HG03139 (cell line): ENCODE data around the gene S1PR3.

ENCODE experiments used
- ATAC-seq: cut with Tn5 transposase; IDR thresholded peaks from one replicate; pipeline ENCODE4 v1.9.1; 2021; ENCODE audit not compliant: unreplicated experiment

Gene S1PR3

DNA sequence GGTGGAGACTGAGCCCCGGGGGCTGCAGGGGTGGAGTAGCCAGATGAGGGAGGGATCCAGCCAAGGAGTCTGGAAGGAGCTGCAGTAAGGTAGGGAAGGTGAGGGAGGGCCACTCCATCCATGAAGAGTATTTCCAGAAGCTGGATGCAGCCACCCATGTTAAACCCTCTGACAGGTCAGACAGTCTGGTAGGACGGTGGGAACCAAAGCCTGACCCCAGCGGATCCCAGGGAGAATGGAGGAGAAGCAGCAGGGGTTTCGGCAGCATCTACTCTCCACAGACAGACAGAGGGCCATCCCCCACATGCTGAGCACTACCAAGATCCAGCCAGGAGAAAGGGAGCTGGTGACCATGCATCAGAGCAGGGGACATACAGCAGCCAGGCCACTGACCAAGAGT, 22.5 kb upstream of the S1PR3 start:
- ATAC-seq, result no peak

DNA sequence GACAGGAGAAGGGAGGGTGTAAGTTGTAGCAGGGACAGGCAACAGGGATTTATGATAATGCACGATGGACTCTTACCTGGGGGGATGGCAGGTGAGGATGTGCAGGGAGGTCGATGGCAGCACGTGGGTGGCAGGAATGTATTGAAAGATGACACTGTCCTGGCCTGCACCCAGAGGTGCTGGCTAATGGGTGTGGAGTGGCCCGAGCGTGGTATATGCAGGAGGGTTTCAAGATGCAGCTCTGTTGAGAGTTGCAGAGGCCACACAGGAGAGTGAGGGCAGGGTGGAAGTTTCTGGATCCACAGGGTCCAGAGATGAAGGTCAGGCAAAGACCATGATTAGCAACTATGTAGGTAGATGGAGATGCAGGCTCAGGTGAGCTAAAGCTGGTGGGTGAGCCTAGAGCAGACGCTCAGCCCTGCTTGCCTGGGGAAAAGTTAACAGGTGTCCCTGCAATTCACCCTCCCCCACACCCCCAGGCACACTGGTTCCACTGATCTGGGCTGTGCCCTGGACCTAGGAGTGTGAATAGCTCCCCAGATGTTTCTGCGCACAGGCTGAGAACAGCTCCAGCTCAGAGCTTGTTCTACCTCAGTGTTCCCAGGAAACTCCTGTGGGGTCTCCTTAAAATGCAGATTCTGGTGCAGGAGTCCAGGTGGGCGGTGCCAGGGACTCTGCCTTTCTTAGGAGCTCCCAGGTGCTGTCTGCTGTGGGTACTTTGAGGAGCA, 21.5 kb upstream of the S1PR3 start:
- ATAC-seq, result no peak

DNA sequence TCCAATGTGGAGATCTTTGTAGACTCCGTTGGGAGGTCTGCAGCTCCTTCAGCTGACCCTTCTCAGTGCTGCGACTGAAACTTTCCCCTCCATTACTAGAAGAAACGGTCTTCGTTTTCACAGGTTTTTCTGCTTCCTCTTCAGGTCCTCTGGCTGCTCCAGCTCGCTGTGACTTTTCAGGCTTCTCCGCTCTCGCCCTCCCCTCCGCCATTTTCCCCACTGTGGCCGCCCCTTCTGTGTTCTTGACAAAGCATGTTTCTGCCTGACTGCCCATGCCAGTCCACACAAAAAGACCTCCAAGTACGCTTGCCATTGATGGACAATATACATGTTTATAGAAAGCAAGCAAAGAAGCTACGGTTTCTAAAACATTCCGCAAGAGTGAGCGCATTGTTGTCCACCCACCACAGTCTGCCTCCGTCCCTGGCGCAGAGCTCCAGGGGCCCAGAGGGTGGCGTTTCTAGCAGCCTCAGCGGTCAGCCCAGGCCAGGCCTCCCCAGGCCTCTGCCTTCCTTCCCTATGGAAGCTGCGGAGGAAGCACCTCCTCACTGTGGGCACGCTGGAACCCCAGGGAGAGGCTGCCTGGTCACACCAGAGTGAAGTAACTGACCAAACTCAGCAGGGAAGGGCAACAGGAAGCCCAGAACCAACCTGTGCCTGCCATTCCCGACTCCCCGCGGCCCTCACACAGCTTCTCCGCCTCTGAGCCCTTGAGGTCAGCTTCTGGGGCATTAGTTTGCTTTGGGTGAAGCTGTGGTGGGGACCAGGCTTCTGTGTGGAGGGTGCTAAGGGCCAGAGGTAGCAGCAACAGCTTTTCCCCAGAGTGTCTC, 19.9 kb upstream of the S1PR3 start:
- no peak for ATAC-seq

DNA sequence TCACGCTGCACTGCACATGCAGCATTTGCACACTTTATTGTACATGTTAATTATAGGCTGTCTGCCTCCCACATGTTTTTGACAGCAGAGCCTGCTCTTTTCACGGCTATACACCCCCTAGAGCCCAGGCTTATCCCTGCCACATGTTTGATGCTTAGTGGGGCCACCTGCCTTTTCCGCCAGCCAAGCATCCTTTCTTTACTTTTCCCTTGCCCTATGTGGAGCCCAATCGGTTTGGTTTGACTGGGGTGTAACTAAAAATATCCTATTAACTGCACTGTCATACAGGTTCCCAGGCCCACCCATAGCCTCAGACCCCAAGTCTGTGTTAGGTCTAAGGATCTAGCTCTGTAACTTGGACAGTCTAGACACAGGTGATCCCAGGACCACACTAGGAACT, 18.9 kb upstream of the S1PR3 start:
- no peak for ATAC-seq

DNA sequence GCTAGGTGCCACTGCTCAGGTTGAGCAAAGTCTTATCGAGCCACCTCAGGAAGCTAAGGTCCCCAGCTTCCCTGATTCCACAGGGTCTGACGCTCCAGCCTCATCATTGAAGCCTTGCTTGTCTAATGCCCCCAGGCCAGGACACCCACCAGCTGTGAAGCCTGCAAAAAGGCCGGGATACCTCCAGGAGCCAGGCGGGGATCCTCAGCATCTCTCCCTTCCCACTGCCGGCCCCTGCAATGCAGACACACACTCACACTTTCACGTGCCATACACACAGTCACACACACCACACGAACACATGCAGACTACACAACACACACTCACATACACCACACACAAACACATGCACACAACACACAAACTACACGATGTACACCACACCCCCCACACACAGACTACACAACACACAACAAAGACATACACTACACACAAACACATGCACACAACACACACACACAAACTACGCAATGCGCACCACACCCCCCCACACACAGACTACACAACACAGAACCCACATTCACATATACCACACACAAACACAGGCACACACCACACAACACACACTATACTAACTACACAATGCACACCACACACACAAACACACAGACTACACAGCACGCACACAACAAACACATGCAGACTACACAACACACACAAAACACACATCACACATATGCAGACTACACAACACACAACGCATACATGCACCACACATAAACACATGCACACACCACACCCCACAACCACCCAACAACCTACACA, 17.8 kb upstream of the S1PR3 start:
- no peak for ATAC-seq

DNA sequence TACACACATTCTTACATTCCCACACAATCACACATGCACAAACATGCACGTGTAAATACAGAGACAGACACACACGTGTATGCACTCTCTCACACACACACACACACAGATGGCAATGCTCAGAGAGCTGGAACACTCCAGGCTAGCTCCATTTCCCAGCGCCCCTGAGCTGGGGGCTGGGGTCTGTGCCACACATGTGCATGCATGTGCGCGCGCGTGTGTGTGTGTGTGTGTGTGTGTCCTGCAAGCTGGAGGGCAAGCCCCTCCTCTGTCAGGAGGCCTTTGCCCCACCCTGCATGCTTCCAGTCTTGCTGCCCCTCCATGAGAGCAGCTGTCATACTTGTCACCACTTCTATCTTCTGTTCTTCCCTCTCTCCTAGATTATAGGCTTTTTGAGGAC, 16.6 kb upstream of the S1PR3 start:
- ATAC-seq, result no peak

DNA sequence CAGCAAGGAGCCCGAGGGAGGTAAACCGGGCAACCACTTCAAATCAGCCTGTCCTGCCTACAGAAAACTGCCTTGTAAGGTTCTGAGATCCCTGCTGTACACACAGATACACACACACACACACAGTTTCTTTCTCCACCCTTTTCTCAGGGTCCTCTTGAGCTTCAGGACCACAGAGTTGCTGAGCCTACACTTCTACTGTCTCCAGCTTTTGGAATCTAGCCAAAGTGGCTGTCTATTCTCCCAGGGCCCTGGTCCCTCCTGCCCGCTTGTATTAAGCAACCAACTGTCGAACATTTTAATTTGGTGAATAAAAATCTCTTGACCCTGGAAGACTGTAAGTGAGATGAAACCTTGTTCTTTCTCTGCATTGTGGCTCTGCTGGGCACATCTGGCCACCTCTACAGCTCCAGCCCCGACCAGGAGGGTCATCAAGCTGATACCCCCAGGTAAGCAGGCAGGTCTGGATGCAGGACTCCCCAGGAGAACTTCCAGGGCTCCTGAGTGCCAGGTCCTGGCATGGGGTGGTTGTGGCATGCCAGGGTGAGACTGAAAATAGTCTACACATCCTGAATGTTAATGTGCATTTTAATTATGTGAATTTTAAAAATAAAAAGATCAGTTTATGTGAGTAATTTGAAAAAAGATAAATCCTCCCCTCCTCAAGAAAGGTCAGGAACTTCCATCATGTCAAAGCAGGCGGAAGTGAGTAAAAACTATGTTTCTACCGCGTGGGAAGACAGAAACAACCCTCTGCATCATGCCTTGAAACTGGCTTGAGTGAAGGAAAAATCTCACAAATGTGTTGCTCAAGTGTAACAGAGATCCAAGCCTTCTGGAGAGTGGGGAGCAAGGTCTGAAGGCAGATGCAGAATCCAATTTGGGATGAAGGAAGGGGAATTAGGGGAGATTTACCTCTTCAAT, 15.0 kb upstream of the S1PR3 start:
- ATAC-seq, result no peak

DNA sequence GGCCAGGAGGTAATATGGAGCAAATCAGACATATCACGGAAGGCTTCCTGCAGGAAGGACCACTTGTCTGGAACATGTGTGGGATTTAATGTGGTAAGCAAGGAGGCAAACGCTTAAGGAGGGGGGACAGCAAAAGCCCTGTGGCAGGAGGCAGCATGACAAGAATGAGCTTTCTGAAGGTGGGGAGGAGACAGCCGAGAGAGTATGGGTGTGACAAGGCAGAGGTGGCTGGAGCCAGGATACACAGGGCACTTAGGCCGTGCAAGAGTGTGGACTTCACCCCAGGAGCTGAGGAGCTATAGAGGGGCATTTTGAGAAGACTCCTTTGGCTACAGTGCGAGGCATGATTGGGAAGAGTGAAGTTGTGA, 14.4 kb upstream of the S1PR3 start:
- no peak for ATAC-seq

DNA sequence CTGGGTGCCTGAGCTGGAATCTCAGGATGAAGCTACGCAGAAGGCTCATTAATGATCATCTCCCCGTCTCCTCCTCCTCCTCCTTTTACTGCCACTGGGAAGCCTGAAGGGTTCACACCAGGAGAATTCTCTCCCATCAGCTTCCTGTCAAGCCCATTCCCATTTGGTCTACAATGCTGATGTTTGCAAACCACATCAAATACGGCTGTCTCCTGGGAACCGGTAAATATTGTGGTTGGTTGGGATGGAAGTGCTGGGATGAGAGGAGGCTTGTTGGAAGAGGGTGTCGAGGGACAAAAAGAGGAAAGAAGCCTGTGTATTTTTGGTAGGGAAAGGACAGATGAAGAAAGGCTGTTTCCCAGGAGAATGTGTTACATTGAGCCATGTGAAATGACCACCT, 13.2 kb upstream of the S1PR3 start:
- no peak for ATAC-seq

DNA sequence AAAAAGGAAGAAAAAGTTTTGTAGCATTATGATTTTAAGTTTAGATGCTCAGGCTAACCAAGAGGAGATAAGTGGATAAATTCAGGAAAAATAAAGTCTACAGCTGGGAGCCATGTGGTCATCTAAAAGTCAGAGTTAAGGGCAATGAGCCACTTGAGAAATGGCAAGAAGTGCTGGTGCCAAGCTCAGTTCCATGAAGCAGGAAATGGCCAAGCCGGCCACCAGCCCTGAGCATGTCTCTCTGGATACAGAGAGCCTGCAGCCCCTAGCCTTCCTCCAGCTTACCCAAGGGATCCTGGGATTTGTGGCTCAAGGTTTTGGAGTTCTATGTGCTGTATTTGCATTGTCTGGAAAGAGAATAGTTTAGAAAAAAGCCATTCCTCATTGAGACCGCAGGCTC, 12.2 kb upstream of the S1PR3 start:
- no peak for ATAC-seq

DNA sequence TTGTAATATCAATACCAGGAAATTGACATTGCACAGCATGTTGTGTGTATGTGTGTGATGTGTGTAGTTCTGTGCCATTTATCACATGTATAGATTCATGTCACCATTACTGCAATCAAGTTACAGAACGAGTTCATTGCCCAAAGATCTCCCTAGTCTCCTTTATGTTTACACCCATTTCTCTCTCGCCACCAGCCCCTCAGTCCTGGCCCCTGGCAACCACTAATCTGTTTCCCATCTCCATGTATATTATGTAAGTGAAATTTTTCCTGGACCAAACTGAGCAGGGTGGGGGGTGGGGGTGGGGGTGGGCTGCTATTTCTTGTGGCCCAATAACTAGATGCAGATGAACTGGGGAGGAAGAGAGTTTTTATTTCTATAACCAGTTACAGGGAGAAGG, 11.5 kb upstream of the S1PR3 start:
- no peak for ATAC-seq

DNA sequence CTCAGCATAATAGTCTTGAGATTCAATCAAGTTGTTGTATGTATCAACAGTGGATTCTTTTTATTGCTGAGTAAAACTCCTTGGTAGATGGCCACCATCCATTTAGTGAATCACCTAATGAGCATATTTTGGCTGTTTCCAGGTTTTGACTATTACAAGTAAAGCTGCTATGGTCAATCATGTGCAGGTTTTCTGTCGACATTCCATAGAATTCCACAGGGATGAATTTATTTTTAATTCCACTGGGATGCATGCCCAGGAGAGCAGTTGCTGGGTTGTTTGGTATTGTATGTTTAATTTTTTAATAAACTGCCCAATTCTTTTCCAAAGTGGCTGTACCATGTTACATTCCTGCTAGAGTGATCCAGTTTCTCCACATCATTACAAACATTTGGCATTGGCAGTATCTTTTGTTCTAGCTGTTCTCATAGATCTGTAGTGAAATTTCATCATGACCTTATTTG, 10.5 kb upstream of the S1PR3 start:
- ATAC-seq, result no peak

DNA sequence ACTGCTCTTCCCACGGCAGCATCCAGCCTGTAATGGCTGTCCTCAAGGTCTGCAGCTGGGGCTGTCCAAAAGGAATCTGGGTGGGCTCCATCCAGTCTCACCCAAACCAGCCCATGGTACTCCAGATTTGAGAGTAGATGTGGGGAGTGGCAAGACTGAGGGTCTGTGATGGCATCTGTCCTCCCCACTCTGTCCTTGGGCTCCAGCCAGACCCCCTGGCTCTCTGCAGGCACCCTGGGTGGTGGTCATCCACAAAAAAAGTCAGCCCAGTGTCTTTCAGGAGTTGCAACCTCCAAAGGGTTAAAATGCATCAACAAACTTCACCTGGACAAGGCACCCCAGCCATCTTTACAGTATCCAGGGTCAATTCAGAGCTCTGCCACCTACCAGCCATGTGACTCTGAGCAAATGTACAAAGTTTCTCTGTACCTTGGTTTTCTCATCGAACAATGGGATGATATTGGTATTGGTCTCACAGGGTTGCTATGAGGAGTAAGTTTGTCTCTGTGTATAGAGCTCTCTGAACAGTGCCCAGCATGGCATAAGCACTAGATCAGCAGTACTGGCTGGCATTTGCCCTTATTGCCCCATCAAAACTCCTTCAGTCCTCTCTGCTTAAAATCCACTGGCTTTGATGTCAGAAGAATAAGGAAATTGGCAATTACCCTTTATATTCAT, 7.3 kb upstream of the S1PR3 start:
- ATAC-seq, result no peak

DNA sequence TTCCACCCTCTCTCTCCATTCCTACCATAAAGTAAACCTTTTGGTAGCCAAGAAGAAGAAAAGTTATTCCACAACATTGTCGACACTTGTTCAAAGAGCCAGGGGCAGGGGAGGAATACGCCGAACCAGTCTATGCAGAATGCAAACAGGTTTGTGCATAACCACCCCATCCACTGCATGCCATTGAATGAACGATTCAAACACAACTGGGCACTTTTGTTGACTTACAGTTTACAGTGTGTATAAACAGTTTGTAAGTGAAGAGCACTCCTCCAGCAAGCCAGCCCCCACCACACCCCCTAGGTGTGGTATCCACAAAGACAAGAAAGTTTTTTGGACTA, 6.8 kb upstream of the S1PR3 start:
- ATAC-seq, result no peak

DNA sequence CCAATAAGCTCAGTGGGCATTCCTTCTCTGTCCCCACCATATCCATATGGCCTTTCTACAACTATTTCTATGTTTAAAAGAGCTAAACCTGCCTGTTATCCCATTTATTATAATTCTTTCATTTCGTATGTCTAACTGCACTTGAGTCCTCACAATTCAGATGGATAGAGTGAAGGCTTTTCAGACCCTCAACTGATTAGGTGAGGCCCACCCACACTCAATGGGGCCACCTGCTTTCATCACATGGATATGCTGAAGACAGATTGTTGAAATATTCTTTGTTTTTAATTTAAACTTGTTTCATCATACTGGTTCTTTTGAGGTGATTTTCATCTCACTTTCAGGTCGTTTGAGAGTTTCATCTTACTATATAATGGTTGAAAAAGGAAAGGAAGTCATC, 5.7 kb upstream of the S1PR3 start:
- no peak for ATAC-seq

DNA sequence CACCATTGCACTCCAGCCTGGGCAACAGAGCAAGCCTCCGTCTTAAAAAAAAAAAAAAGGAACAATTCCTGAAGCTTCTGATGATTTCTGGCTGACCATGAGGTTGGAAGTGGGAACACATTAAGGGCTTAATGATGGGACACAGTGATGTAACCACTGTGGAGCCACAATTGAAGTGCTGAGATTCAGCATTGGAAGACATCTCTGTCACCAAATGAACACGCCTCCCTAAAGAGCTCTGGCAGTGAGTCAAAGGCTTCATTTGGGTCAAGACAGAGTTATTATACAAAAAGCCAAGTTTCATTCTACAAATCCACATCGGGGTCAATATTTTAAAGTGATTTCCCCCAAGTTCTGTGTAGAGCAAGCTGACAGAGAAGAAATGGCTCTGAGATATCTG, 4.5 kb upstream of the S1PR3 start:
- ATAC-seq, result no peak

DNA sequence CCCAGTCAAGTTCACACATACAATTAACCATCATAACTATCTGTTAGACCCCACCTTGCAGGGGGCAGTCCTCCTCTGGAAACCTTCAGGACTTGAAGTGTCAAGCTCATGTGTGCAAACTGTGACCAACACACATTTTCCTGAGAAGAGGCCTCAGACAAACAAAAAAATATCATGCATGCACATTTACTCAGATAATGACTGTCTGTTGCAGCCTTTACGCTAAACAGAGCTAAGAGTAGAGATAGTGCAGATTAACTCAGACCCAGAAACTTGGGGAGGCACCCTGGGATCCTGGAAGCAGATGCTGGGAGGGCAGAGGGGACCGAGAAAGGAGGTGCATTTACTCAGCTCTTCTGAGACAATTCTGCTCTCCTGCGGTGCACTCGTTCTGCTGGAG, 3.6 kb upstream of the S1PR3 start:
- ATAC-seq, result no peak

DNA sequence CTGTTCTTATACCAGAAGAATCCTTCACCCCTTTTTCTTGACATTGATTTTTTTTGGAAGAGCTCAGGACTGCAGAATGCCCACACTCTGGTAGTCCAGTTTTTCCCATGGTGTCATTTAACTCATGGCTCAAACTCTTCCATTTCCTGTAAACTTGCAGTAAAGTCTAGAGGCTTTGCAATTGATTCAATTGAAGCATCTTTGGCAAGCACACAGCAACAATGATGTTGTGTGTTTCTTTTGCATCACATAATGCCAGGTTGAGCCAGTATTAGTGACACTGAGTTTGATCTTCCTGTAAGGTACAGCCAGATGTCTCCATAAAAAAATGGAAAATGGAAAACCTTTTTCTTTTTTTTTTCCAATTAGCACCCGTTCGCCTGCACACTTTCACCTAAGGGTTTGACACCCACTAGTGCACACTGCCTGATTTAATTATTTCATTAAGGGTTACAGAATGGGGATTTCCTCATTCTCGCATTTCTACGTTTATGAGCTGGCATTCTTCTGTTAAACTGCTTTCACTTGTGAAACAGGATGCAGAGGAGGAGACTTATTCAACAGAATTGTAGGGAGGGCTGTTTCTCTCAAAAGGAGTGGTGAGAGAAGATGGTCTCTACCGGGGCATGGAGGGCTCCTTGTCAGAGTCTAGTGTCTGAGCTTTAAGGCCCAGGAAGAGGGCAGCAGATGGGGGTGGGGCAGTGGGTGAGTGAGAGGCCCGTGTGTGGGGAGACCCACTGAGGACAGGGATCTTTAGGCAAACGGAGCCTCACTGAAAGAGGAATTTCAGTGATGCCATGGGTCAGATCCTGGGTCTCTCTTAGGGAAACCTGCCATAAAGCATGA, 2.2 kb upstream of the S1PR3 start:
- no peak for ATAC-seq

DNA sequence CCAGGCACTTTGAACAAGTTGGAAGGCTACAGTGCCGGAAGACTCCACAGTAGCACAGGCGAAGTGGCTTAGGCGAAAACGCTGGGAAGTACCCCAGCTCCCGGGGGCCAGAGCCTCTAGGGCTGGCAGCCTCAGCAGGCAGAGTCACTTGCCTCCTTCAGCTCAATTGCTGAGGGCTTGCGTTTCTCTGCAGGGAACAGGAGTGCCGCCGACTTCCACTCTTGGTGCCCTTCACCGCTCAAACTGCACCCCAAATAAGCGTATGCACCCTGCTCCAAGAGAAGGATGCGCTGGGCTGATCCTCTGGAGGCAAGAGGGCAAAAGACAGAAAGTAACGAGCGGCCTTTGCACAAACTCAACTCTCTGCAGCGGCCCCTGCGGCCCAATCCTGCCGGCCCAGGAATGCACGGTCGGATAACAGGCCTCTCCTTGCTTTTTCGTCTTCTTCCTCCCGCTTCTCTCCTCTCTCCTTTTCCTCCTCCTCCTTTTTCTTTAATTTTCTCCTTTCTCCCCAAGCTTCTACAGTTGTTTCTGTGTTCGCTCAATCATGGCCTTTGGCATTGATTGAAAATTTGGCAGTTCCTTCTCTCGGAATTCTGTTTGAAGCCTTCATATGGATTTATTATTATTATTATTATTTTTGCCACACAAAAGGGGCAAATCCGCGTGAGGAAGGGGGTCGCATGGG, 1.1 kb upstream of the S1PR3 start:
- no peak for ATAC-seq
